H1 (cell line): ENCODE data around the gene CRBN. TPM values are rescaled to one million over a fixed set of nuclear protein-coding genes. Genes with fewer than 3 reads are reported as not detected.

Experiments
- CHD2 ChIP-seq: IDR thresholded peaks from 2 replicates; pipeline ENCODE4 v1.6.1; 2012; ENCODE audit warnings: low read length, improper control_type of control experiment
- FOSL1 ChIP-seq: IDR thresholded peaks from 2 replicates; pipeline ENCODE4 v1.6.1; 2011; ENCODE audit warnings: mild to moderate bottlenecking, low read depth, low read length, moderate library complexity; ENCODE audit not compliant: insufficient read depth
- HDAC2 ChIP-seq, 2 experiments: fragments of 300-600 bp in 1 of 2; sonication (generic) in 1 of 2; IDR thresholded peaks; 2 replicates each; pipeline ENCODE4 v1.6.1; 2011 to 2012; ENCODE audit warnings: low read depth in 2 of 2, low read length in 2 of 2, mild to moderate bottlenecking in 2 of 2, moderate library complexity in 2 of 2, borderline replicate concordance in 1 of 2, inconsistent platforms in 1 of 2
- POU5F1 ChIP-seq: IDR thresholded peaks from 2 replicates; pipeline ENCODE4 v1.6.1; 2011; ENCODE audit warnings: low read depth, mild to moderate bottlenecking, low read length, moderate library complexity
- RNF2 ChIP-seq: fragments of 200-900, 300-1000 bp; sonication (generic); IDR thresholded peaks from 2 replicates; pipeline ENCODE4 v1.7.1; 2016; ENCODE audit warnings: borderline replicate concordance, low read depth, mild to moderate bottlenecking, antibody characterized with exemption, low read length; ENCODE audit not compliant: poor library complexity, severe bottlenecking; ENCODE audit errors: missing control alignments
- YY1 ChIP-seq: IDR thresholded peaks from 2 replicates; pipeline ENCODE4 v1.6.1; 2011; ENCODE audit warnings: low read depth, mild to moderate bottlenecking, low read length
- polyA plus RNA-seq, 7 experiments: library from polyadenylated mRNA; depleted of rRNA in 3 of 7; stranded (reverse) in 5 of 7; unstranded in 2 of 7; fragments of >200 nt in 5 of 7; fragments of 200-250 nt in 2 of 7; gene quantifications; 1 replicate in 5 of 7; 2 replicates in 1 of 7; 4 replicates in 1 of 7; pipeline versions ENCODE4 v1.2.1 to v1.2.3, GENCODE V29; 2011 to 2013; ENCODE audit warnings: missing spikeins in 2 of 7, mixed read lengths in 2 of 7
- total RNA-seq: library from RNA; stranded (reverse); fragmentation: NEBNext Ultra II Directional; extraction: Animal tissue kit (Norgen Biotek cat#: 25700); gene quantifications from 2 replicates; pipeline ENCODE4 v1.2.1, GENCODE V29; 2021
- TF ChIP-seq, protein P1 (sequence below): fragments of 300-600 bp; sonication (generic); IDR thresholded peaks from 2 replicates; pipeline ENCODE4 v1.7.1; 2012; ENCODE audit warnings: low read length, moderate library complexity, mild to moderate bottlenecking, inconsistent platforms; ENCODE audit not compliant: insufficient replicate concordance
- TF ChIP-seq, protein P2 (sequence below): IDR thresholded peaks from 2 replicates; pipeline ENCODE4 v1.6.1; 2011; ENCODE audit warnings: low read depth, mild to moderate bottlenecking, low read length; ENCODE audit not compliant: insufficient read depth

The CRBN gene
- total and polyA plus RNA-seq, 2 of the 8 experiments (the other 6 are each of a cell fraction or from before 2014, with no cell fraction given): 13.4 to 30.3 TPM

DNA sequence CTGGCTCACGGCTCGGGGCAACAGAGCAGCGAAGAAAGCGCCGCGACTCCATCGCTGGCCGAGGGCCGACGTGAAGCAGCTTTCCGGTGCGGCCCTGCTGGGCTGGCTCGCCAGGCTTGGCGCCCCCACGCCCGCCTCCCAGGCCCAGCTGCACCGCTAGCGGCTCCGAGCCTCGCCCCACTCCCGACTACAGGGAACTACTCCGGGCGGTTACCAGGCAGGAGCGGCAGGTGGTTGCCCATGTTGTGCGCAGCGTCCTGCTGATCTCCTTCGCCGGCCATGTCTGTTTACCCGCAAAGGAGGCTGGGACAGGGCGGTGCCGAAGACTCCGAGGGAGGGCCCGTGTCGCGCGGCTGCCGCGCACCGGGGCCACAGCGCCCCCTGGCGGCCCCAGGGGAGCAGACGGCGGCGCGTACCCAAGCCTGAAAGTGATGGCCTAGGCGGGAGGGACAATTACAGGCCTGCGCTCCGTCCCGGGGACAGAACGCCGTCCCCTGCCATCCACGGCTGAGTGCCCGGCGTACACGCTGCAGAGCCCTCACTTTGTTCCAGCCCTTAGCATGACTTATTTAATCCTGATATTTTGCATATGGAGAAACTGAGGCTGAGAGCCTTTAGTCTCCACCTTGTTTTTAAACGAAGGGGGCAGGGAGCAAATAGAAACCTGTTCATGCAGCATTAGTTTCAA is at the start of gene CRBN (continued):
- TF ChIP-seq, protein P1, sequence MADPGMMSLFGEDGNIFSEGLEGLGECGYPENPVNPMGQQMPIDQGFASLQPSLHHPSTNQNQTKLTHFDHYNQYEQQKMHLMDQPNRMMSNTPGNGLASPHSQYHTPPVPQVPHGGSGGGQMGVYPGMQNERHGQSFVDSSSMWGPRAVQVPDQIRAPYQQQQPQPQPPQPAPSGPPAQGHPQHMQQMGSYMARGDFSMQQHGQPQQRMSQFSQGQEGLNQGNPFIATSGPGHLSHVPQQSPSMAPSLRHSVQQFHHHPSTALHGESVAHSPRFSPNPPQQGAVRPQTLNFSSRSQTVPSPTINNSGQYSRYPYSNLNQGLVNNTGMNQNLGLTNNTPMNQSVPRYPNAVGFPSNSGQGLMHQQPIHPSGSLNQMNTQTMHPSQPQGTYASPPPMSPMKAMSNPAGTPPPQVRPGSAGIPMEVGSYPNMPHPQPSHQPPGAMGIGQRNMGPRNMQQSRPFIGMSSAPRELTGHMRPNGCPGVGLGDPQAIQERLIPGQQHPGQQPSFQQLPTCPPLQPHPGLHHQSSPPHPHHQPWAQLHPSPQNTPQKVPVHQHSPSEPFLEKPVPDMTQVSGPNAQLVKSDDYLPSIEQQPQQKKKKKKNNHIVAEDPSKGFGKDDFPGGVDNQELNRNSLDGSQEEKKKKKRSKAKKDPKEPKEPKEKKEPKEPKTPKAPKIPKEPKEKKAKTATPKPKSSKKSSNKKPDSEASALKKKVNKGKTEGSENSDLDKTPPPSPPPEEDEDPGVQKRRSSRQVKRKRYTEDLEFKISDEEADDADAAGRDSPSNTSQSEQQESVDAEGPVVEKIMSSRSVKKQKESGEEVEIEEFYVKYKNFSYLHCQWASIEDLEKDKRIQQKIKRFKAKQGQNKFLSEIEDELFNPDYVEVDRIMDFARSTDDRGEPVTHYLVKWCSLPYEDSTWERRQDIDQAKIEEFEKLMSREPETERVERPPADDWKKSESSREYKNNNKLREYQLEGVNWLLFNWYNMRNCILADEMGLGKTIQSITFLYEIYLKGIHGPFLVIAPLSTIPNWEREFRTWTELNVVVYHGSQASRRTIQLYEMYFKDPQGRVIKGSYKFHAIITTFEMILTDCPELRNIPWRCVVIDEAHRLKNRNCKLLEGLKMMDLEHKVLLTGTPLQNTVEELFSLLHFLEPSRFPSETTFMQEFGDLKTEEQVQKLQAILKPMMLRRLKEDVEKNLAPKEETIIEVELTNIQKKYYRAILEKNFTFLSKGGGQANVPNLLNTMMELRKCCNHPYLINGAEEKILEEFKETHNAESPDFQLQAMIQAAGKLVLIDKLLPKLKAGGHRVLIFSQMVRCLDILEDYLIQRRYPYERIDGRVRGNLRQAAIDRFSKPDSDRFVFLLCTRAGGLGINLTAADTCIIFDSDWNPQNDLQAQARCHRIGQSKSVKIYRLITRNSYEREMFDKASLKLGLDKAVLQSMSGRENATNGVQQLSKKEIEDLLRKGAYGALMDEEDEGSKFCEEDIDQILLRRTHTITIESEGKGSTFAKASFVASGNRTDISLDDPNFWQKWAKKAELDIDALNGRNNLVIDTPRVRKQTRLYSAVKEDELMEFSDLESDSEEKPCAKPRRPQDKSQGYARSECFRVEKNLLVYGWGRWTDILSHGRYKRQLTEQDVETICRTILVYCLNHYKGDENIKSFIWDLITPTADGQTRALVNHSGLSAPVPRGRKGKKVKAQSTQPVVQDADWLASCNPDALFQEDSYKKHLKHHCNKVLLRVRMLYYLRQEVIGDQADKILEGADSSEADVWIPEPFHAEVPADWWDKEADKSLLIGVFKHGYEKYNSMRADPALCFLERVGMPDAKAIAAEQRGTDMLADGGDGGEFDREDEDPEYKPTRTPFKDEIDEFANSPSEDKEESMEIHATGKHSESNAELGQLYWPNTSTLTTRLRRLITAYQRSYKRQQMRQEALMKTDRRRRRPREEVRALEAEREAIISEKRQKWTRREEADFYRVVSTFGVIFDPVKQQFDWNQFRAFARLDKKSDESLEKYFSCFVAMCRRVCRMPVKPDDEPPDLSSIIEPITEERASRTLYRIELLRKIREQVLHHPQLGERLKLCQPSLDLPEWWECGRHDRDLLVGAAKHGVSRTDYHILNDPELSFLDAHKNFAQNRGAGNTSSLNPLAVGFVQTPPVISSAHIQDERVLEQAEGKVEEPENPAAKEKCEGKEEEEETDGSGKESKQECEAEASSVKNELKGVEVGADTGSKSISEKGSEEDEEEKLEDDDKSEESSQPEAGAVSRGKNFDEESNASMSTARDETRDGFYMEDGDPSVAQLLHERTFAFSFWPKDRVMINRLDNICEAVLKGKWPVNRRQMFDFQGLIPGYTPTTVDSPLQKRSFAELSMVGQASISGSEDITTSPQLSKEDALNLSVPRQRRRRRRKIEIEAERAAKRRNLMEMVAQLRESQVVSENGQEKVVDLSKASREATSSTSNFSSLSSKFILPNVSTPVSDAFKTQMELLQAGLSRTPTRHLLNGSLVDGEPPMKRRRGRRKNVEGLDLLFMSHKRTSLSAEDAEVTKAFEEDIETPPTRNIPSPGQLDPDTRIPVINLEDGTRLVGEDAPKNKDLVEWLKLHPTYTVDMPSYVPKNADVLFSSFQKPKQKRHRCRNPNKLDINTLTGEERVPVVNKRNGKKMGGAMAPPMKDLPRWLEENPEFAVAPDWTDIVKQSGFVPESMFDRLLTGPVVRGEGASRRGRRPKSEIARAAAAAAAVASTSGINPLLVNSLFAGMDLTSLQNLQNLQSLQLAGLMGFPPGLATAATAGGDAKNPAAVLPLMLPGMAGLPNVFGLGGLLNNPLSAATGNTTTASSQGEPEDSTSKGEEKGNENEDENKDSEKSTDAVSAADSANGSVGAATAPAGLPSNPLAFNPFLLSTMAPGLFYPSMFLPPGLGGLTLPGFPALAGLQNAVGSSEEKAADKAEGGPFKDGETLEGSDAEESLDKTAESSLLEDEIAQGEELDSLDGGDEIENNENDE: no peak
- TF ChIP-seq HDAC2 (IDR thresholded peaks at IDR 0.05; ENCODE audit: borderline replicate concordance in 1 of 2, low read depth in 2 of 2, low read length in 2 of 2): peak in 1 of 2 experiments; percentile 87; a peak in 2 of 4 replicates
- 0 out of 2 replicates have a peak, but pooled peaks have one; percentile 8 for TF ChIP-seq FOSL1
- no peak for TF ChIP-seq POU5F1
- no peak for TF ChIP-seq CHD2
- TF ChIP-seq RNF2: no peak
- TF ChIP-seq, protein P2, sequence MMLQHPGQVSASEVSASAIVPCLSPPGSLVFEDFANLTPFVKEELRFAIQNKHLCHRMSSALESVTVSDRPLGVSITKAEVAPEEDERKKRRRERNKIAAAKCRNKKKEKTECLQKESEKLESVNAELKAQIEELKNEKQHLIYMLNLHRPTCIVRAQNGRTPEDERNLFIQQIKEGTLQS: no peak
- peak; percentile 96 for TF ChIP-seq YY1
